NK-92 (cell line): Measurements from ENCODE around the gene MKX.

Source experiments
- DNase-seq: peaks from one replicate; lab custom pipeline; 2025; ENCODE audit not compliant: unreplicated experiment; lab: John Stamatoyannopoulos, UW

MKX gene, protein sequence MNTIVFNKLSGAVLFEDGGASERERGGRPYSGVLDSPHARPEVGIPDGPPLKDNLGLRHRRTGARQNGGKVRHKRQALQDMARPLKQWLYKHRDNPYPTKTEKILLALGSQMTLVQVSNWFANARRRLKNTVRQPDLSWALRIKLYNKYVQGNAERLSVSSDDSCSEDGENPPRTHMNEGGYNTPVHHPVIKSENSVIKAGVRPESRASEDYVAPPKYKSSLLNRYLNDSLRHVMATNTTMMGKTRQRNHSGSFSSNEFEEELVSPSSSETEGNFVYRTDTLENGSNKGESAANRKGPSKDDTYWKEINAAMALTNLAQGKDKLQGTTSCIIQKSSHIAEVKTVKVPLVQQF

DNA sequence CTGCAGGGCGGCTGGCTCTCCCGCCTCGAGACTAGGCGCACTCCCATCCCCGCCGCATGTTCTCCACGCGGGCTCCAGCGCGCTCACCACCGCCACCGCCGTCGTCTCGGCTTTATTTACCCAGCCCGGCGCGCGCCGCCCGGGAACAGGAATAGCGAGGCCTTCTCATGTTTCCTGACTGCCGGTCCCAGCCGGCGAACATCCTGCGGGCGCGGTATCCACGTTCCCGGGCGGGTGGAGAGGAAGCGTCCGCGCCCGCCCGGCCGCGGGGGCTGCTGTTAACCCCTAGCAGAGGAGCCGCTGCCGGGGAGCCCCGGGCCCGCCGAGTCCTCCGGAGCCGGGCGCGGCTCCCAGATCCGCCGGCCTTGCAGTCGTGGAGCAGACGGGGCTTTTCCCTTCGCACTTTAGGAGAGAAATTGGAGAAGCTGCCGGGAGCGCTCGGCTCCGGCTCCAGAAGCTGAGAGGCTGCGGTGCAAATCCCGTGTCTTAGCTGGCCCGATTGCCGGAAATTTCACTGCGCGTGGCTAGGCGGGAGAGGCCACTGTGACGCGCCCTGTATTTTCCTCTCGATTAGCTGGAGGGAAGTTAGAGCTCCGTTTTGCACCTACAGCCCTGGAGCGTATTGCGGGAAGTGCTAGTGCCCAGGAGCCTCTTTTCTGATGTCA, at the start of gene MKX:
TSS of gene MKX (minus strand) at position 88 of the 665 bp plus-strand sequence. CDS start 2,404 bp downstream, outside the sequence.
- DNase-seq: no peak

GRCh38 chr10:27794157-27794556, 48.5 kb upstream of the MKX start:
- no peak for DNase-seq

- DNase-seq: no peak
Measured at GRCh38 chr10:27792216-27792615, 46.6 kb upstream of the MKX start.

GRCh38 chr10:27784272-27784671, 38.7 kb upstream of the MKX start:
- DNase-seq: no peak

- no peak for DNase-seq
Measured at GRCh38 chr10:27783660-27784059, 38.0 kb upstream of the MKX start.

- DNase-seq: no peak
Measured at GRCh38 chr10:27779462-27780015, 33.9 kb upstream of the MKX start.

DNA sequence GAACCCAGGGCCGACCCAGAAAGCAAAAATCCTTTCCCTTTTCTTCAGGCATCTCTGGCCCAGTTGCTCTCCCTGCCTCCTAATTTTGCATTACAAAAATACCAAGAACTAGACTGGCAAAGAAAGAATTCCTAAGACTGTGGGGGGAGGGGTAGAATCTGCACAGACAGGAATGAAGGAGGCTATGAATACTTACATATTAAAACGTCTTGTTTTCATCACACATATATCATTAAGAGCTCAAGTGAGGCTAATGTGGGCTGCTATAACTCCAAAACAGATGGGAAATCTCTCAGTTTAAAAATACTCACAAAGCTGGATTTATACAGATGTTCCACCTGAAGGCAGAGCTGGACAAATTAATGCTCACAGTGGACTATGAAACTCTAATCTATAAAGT, 29.2 kb upstream of the MKX start:
- DNase-seq: no peak

DNA sequence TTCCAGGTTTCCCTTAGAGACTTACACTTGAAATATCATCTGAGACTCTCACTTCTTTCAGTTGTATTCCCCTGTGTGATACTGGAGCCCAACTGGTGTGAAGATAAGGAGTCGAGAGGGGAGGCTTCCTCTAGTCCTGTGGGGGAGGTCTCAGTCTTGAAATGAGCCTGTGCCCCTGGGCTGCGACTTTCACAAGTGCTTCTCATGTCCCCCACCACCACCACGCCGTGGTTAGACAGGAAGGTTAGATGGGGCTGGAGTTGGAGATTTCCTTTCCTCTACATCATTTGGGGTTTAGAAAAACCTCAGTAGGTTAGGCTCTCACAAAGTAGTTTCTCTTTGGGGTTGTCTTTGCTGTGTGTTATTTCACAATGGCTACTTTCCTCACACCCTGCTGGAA, 25.6 kb upstream of the MKX start:
- DNase-seq: no peak

DNA sequence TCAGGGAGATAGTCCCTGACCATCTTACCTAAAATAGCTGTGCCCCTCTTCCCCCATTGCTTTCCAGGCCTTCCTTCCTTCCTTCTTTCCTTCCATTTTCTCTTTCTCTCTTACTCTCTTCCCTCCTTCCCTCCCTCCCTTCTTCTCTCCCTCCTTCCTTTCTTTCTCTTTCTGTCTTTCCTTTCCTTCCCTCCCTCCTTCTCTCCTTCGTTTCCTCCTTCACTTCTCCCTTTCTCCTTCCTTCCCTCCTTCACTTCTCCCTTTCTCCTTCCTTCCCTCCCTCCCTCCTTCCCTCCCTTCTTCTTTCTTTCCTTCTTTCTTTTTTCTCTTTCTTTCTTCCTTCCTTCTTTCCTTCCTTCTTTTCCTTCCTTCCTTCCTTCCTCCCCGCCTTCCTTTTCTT, 24.6 kb upstream of the MKX start:
- no peak for DNase-seq

DNA sequence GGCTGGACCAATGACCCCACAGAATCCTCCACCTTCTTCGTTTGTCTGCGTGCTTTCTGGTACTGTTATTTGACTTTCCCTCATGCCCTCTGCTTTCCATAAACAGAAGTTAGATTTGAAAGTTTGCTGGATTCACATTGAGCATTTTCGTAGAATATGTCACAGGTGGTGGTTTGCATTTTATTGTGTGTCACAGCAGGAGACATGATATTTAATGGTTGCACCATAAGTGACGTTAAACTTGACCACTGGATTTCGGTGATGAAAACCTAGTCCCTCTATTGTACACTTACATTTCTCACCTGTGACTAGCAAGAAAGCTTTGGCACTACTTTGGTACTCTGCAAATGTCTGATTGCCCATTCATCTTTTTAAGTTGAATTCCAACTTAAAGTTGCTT, 15.2 kb upstream of the MKX start:
- DNase-seq: no peak

- DNase-seq: no peak
Measured at GRCh38 chr10:27759483-27760272, 14.1 kb upstream of the MKX start.

GRCh38 chr10:27752673-27753237, 7.1 kb upstream of the MKX start:
- DNase-seq: no peak

DNA sequence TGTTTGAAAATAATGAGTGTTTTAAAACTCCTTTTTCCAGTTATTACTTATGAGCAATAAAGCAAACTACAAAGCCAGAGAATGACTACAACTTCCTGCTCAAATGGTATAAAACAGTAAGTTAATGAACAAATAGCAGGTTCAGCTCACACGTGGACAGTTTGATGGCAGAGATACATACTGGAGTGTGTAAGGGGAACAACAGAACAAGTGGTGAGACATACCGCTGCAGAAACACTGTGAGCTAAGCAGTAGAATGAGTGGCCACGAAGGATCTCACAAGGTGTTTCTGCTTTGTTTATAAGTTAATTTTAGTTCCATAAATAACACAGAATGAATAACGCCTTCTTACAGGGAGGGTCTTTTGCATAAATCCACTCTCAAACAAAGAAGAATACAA, 3.0 kb upstream of the MKX start:
- DNase-seq: no peak

DNA sequence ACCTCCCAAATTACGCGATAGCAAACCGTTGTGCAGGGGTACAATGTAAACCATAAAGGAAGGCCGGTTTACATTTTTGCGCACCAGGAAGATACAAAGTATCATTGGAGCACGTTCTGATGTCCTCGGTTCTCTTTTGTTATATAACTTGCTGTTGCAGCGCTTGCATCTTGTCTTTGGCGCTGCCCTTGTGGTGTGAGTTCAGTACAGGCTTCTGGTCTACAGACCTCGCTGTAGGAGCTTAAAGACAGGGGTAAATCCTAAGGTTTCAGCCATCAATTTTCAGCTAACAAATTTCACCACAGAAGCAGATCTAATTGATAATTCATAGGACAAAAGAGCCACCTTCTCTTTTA, 1.5 kb upstream of the MKX start:
- DNase-seq: no peak

DNA sequence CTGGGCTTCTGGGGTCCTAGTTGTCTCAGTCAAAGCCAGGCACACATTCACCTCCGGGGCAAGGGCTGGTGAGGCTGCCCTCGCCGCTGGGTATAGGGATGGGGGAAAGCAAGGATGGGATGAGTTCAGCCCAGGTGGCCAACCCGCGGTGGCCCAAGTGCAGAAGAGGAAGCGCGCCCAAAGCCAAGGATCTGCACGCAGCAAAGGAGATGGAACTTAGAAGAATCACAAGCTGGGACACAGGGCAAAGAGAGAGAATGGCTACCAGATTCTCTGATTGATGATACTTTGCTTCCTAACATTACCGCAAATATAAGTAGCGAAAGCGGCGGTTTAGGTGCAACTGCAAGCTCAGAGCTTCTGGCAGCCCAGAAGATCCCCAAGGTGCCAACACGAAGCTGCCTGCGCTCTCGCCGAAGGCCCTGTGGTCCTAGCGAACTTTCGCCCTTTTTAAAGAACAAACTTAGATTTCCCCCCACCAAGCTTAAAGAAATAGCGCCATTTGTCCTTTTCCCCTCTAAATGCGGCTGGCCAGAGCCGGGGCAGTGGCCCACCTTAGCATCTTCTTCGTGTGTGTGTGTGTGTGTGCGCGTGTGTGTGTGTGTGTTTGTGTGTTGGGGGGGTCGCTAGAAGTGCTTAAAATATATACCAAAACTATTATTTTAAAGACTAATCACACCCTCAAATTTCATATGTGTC, 927 bp upstream of the MKX start:
- no peak for DNase-seq

DNA sequence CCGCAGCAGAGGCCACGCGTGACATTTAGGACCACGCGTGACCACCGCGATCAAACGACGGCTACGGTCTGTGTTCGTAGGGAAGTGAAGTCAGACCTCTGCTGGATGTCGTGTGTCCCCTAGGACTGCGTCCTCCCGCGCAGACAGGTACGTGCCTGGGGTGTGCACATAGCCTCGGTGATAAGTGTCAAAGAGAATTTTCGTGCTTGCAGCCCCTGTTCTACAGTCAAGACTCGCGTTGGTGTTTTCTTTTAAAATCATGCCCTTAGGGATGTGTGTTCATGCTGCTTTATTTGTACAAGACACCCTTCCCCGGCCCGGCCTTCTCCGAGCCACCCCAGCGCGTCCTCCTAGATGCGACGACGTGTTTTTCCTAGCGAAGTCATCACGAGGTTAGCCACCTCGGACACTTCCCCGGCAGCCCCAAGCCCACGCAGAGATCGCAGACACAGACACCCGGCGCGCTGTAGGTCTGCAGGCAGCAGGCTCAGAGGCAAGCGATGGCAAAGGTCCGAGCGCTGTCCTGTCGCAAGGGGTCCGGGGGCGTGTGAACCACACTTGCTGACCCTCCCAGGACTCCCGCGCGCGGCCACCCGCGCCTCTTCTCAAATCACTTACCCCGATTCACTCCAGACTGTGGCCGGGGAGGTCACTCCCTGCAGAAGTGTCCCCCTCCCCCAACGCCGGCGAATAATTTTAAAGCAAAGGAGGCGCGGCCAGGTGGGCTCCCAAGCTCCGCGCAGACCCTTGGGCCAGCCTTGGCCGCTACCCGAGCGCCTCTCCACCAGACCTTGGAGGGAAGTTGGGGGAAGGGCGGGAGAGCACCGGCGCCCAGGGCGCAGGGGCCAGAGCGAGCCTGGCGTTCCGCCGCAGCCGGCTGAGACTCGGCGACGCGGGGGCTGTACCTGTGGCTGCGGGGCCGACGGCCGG, 552 bp downstream of the MKX start:
- no peak for DNase-seq

DNA sequence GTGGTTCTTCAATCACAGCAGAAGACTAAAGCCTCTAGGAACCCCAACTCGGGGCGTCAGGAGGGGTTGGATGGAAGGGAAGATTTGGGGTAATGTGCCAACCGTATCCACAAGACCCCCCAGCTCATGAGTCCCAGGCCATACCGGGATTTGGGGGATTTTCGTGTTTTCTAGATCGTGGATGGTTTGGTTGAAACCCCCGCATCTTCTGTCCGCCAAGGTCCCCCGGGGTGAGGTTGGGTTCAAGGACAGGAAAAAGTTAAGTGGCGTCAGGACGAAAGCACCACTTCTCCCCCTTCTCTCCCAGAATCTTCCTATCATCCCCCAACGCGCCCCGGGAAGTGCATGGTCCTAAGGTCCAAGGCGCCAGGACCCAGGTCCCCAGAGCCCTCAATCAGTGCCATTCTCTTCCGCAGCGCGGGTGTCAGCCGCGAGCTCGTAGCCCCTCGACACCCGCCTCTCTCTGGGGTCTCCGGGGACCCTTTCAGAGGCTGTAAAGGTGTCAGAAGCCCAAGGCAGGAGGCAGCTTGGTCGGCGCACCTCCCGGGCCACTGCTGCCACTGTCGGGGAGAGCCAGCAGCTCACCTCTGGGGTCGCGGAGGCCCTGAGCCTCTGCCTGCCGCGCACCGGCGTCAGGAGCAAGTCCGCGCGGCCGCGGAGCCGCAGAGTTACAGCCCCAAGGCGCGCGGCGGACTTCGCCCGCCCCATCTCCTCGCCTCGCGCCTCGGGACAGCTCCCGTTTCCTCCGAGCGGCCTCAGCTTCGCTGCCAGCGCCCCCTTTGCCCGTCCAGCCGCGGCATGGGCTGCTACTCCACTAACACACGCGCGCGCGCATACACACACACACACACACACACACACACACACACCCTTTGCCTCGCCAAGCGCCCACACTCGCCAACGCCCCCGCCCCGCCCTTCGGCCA, 1.5 kb downstream of the MKX start:
- DNase-seq: no peak

GRCh38 chr10:27743012-27743876, 2.4 kb downstream of the MKX start:
- no peak for DNase-seq
